ENCODE results near the gene NTM. TPM values are rescaled to one million over a fixed set of nuclear protein-coding genes. Genes with fewer than 3 reads are reported as not detected.

NTM gene
- total RNA-seq, 1 experiment from 2014 or later = 8.6 TPM

DNA sequence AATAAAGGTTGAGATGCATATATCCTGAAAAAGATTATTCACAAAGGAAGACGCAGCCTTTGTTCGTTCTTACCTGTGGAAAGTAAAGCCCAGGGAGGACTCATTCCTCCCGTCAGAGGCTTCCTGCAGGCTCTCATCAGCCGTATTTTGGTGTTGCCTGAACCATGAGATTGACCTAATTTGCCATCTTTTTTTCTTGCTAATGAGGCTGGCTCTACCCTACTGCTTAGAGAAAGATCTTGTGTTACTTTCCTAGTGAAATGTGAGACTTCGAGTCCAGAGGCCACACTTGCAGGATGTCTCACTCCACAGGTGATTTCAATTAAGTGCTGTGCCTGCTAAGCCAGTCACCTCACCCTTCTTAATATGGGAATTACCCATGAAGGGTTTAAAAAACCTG is 269.9 kb downstream of the NTM start:
- TF ChIP-seq, protein P1, sequence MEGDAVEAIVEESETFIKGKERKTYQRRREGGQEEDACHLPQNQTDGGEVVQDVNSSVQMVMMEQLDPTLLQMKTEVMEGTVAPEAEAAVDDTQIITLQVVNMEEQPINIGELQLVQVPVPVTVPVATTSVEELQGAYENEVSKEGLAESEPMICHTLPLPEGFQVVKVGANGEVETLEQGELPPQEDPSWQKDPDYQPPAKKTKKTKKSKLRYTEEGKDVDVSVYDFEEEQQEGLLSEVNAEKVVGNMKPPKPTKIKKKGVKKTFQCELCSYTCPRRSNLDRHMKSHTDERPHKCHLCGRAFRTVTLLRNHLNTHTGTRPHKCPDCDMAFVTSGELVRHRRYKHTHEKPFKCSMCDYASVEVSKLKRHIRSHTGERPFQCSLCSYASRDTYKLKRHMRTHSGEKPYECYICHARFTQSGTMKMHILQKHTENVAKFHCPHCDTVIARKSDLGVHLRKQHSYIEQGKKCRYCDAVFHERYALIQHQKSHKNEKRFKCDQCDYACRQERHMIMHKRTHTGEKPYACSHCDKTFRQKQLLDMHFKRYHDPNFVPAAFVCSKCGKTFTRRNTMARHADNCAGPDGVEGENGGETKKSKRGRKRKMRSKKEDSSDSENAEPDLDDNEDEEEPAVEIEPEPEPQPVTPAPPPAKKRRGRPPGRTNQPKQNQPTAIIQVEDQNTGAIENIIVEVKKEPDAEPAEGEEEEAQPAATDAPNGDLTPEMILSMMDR (conservative IDR thresholded peaks at IDR 0.05; ENCODE audit: low read depth, low read length) = no peak
- no peak for TF ChIP-seq EZH2 (IDR thresholded peaks at IDR 0.05; ENCODE audit: borderline replicate concordance, low read depth, low read length, poor library complexity, severe bottlenecking)
- Histone ChIP-seq H3K27ac (ENCODE audit: low read depth, low read length, poor library complexity, severe bottlenecking) (no peak overlapping the region), H3K4me3 (ENCODE audit: low read depth, low read length, poor library complexity, severe bottlenecking) (no peak overlapping the region), H3K36me3 (ENCODE audit: insufficient read depth, low read length, poor library complexity, severe bottlenecking) (no peaks in the 10 kb centered on the region), H3K9me3 (ENCODE audit: low read depth, low read length, poor library complexity, severe bottlenecking) (no peaks in the 10 kb centered on the region), H3K27me3 (replicated peaks; ENCODE audit: insufficient read depth, low read depth, low read length, poor library complexity) (peaks cover 15% of the 10 kb centered on the region), H3K4me1 (ENCODE audit: insufficient read depth, low read length, poor library complexity, severe bottlenecking) (no peaks in the 10 kb centered on the region)
- ChIA-PET CTCF (no interaction called here), POLR2A (ENCODE audit: low non-redundant PET) (no interaction called here)
- intact Hi-C loops (cut with micrococcal nuclease; ENCODE audit: unreplicated experiment) = no loop called here
- no TSS peak for BruUV-seq (replicated peaks)
- no peak for DNase-seq (ENCODE audit: low spot score)

DNA sequence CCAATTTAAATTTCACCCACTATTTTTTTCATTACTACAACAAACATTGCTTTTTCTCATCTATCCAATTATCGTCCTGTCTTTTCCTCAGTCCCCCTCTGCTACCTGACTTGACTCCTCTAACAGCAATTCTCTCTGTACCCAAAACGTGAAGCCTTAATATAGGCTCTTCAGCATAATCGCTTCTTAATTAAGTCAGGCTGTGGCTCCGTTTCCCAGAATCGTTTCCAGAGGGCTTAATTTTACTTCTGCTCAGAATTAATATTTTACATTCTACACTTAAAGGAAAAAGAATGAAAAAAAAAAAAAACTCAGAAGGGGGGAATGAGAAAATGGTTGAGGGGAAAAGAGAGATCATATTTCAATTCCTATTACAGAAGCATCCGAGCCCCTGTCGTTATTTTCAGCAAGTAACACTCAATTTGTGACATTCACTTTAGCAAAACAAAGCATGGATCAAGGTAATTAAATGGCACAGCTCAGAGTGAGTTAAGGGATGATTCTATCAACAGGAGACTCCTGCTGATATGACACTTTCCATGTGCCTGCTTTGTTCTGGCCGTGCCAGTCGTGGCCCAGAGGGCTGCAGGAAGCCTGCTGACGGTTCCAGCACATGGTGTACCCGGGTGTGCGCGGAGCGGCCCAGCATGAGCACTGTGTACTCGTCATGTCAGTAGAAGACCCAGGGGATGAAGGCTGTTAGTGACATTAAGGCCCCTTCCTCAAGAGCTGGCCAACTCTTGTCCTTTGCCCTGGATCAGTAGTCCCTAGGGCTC is 272.5 kb downstream of the NTM start:
- ChIA-PET POLR2A (ENCODE audit: low non-redundant PET) (no interaction called here), CTCF (no interaction called here)
- intact Hi-C loops (cut with micrococcal nuclease; ENCODE audit: unreplicated experiment) = no loop called here
- Histone ChIP-seq H3K9me3 (ENCODE audit: low read depth, low read length, poor library complexity, severe bottlenecking) (no peaks in the 10 kb centered on the region), H3K36me3 (ENCODE audit: insufficient read depth, low read length, poor library complexity, severe bottlenecking) (no peaks in the 10 kb centered on the region), H3K27ac (ENCODE audit: low read depth, low read length, poor library complexity, severe bottlenecking) (no peak overlapping the region), H3K27me3 (replicated peaks; ENCODE audit: insufficient read depth, low read depth, low read length, poor library complexity) (peaks cover 33% of the 10 kb centered on the region), H3K4me3 (ENCODE audit: low read depth, low read length, poor library complexity, severe bottlenecking) (no peak overlapping the region), H3K4me1 (ENCODE audit: insufficient read depth, low read length, poor library complexity, severe bottlenecking) (no peaks in the 10 kb centered on the region)
- DNase-seq (ENCODE audit: low spot score) = no peak
- TF ChIP-seq, protein P1 (conservative IDR thresholded peaks at IDR 0.05; ENCODE audit: low read depth, low read length) = no peak
- TF ChIP-seq EZH2 (IDR thresholded peaks at IDR 0.05; ENCODE audit: borderline replicate concordance, low read depth, low read length, poor library complexity, severe bottlenecking) = no peak
- BruUV-seq (replicated peaks) = no TSS peak

DNA sequence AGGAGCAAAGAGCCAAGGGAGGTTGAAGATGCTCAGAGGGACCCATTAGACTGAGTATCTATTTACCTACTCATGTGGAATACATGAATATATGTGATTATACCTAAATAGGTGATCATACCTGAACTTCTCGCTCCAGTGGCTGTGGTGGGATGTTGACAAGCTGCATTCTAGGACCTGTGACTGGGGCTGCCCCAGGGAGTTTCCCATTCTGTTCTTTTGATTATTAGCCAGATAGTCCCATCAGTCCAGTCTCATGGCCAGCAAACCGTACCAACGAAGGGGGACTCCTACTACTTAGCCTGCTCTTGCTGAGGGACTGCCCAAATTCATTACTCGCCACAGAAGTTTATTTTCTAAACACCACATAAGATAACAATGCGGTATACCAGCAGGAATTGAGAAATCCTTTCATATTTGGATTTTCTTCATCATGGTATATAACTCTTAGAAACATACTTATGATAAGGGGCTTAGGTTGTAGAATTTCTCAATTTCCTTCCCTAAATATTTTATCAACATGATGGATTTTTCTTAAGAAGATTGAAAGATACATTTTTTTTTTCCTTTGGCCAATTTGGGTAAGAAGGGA is 273.9 kb downstream of the NTM start:
- CTCF ChIA-PET = no interaction called here
- no TSS peak for BruUV-seq (replicated peaks)
- Histone ChIP-seq H3K36me3 (ENCODE audit: insufficient read depth, low read length, poor library complexity, severe bottlenecking) (no peaks in the 10 kb centered on the region), H3K27ac (ENCODE audit: low read depth, low read length, poor library complexity, severe bottlenecking) (no peak overlapping the region), H3K4me1 (ENCODE audit: insufficient read depth, low read length, poor library complexity, severe bottlenecking) (no peaks in the 10 kb centered on the region), H3K9me3 (ENCODE audit: low read depth, low read length, poor library complexity, severe bottlenecking) (no peaks in the 10 kb centered on the region), H3K27me3 (replicated peaks; ENCODE audit: insufficient read depth, low read depth, low read length, poor library complexity) (peaks cover 38% of the 10 kb centered on the region), H3K4me3 (ENCODE audit: low read depth, low read length, poor library complexity, severe bottlenecking) (no peak overlapping the region)
- intact Hi-C loops (cut with micrococcal nuclease; ENCODE audit: unreplicated experiment) = no loop called here
- no peak for DNase-seq (ENCODE audit: low spot score)
- no peak for TF ChIP-seq EZH2 (IDR thresholded peaks at IDR 0.05; ENCODE audit: borderline replicate concordance, low read depth, low read length, poor library complexity, severe bottlenecking)
- TF ChIP-seq, protein P1 (conservative IDR thresholded peaks at IDR 0.05; ENCODE audit: low read depth, low read length) = no peak
- POLR2A ChIA-PET (ENCODE audit: low non-redundant PET) = no interaction called here
